Measurements from ENCODE around the gene RBM38. TPM values are rescaled to one million over a fixed set of nuclear protein-coding genes. Genes with fewer than 3 reads are reported as not detected.
A peak's percentile ranks its signal among the peaks of the same experiment; 100 is the strongest.

RBM38 gene
- total and polyA plus RNA-seq, 2 of the 13 experiments (the other 11 are each of a cell fraction or from before 2014, with no cell fraction given) = 24.2 to 34.2 TPM

- TF ChIP-seq, protein P1, sequence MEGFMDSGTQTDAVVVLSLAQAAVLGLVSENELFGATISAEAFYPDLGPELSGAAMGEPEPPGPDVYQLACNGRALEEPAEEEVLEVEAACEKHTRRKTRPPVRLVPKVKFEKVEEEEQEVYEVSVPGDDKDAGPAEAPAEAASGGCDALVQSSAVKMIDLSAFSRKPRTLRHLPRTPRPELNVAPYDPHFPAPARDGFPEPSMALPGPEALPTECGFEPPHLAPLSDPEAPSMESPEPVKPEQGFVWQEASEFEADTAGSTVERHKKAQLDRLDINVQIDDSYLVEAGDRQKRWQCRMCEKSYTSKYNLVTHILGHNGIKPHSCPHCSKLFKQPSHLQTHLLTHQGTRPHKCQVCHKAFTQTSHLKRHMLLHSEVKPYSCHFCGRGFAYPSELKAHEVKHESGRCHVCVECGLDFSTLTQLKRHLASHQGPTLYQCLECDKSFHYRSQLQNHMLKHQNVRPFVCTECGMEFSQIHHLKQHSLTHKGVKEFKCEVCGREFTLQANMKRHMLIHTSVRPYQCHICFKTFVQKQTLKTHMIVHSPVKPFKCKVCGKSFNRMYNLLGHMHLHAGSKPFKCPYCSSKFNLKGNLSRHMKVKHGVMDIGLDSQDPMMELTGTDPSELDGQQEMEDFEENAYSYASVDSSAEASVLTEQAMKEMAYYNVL (CRISPR knock-in tag; IDR thresholded peaks at IDR 0.05; ENCODE audit: borderline replicate concordance) = peak; percentile 81; the same call in 1 of the 2 replicates
- TF ChIP-seq ZKSCAN5 (CRISPR knock-in tag; IDR thresholded peaks at IDR 0.05) (no peak), ZNF7 (CRISPR knock-in tag; IDR thresholded peaks at IDR 0.05) (no peak), ZNF20 (CRISPR knock-in tag; IDR thresholded peaks at IDR 0.05) (peak; percentile 90; the same call in 1 of the 2 replicates), HOXA3 (CRISPR knock-in tag; IDR thresholded peaks at IDR 0.05) (peak; percentile 91), ZNF331 (CRISPR knock-in tag; IDR thresholded peaks at IDR 0.05) (peak; percentile 49; the same call in 1 of the 2 replicates), ZNF512 (CRISPR knock-in tag; IDR thresholded peaks at IDR 0.05) (no peak), GPBP1L1 (CRISPR knock-in tag; IDR thresholded peaks at IDR 0.05) (no peak), ZNF468 (CRISPR knock-in tag; IDR thresholded peaks at IDR 0.05) (peak; percentile 28; the same call in 1 of the 2 replicates), ZNF616 (CRISPR knock-in tag; IDR thresholded peaks at IDR 0.05; ENCODE audit: low read depth) (no peak), KDM4B (CRISPR knock-in tag; IDR thresholded peaks at IDR 0.05) (peak; percentile 91; the same call in 1 of the 2 replicates), ZNF501 (CRISPR knock-in tag; IDR thresholded peaks at IDR 0.05) (peak; percentile 99), MYNN (CRISPR knock-in tag; IDR thresholded peaks at IDR 0.05; ENCODE audit: low read depth) (no peak; the same call in 1 of the 2 replicates), ZNF563 (CRISPR knock-in tag; IDR thresholded peaks at IDR 0.05) (peak; percentile 98), MLLT10 (CRISPR knock-in tag; IDR thresholded peaks at IDR 0.05) (no peak), MIER3 (CRISPR knock-in tag; IDR thresholded peaks at IDR 0.05; ENCODE audit: borderline replicate concordance) (no peak), ZNF224 (CRISPR knock-in tag; IDR thresholded peaks at IDR 0.05) (no peak), HMGA1 (CRISPR knock-in tag; conservative IDR thresholded peaks at IDR 0.05) (no peak), ETV6 (CRISPR knock-in tag; conservative IDR thresholded peaks at IDR 0.05) (peak; percentile 95; the same call in 1 of the 2 replicates), CEBPB (IDR thresholded peaks at IDR 0.05; ENCODE audit: borderline replicate concordance, low read depth, low read length) (no peak), PRDM4 (CRISPR knock-in tag; IDR thresholded peaks at IDR 0.05; ENCODE audit: borderline replicate concordance) (no peak), ZMYM2 (CRISPR knock-in tag; IDR thresholded peaks at IDR 0.05) (no peak)
- TF ChIP-seq, protein P2, sequence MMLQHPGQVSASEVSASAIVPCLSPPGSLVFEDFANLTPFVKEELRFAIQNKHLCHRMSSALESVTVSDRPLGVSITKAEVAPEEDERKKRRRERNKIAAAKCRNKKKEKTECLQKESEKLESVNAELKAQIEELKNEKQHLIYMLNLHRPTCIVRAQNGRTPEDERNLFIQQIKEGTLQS (CRISPR knock-in tag; IDR thresholded peaks at IDR 0.05) = peak; percentile 37
Observed at GRCh38 chr20:57351042-57351783, 40.0 kb upstream of the RBM38 start, which contains the start of gene RAE1 (continued).
